Right ventricle myocardium inferior (tissue), 1 donor: ENCODE measurements around the gene MRPL40. TPM values are rescaled to one million over a fixed set of nuclear protein-coding genes. Genes with fewer than 3 reads are reported as not detected.

Experiments
- ATAC-seq: fragments of 200-7000 bp; cut with Tn5 transposase; one replicate; pipeline ENCODE4 v1.9.1; 2020; ENCODE audit warnings: mild to moderate bottlenecking, moderate library complexity
- DNase-seq: peaks from one replicate; pipeline ENCODE4 v3.0.0; 2021; ENCODE audit errors: missing footprints
- intact Hi-C: fragments of 100-400 bp; cut with DNase I; formaldehyde crosslinking; loops from one replicate; pipeline ENCODE4 v1.11.0; 2022
- total RNA-seq: library from RNA; stranded (reverse); fragmentation: NEBNext Ultra II Directional; extraction: Animal tissue kit (Norgen Biotek cat#: 25700); gene quantifications from one replicate; pipeline ENCODE4 v1.2.1, GENCODE V29; 2021
- donor health status: DM: no; HTN: yes; CAD: no; lungs with severe emphysema.

Gene MRPL40
- total RNA-seq, 1 donor from 2014 or later: 60.4 TPM

GRCh38 chr22:19472233-19472632 lies 39.9 kb downstream of the MRPL40 start:
- intact Hi-C loops: no loop called here
- no peak for ATAC-seq
- DNase-seq: no peak

- intact Hi-C loops: no loop called here
- no peak for DNase-seq
- no peak for ATAC-seq
These were observed 41.2 kb downstream of the MRPL40 start for GRCh38 chr22:19473578-19473977.

GRCh38 chr22:19476023-19476422 lies 43.7 kb downstream of the MRPL40 start:
- DNase-seq (no peak), ATAC-seq (no peak)
- intact Hi-C loops: loop anchor here (5.0 kb wide), 2 partner anchors 184 to 354 kb away; partner anchors contain the start of genes CLTCL1 and DGCR2

GRCh38 chr22:19477321-19478044 lies 45.1 kb downstream of the MRPL40 start:
- intact Hi-C loops: loop anchor here (2.0 to 5.0 kb wide), 3 partner anchors 45 to 355 kb away; partner anchors contain the start of genes CLTCL1, DGCR2 and MRPL40
- no peak for DNase-seq
- ATAC-seq: no peak

GRCh38 chr22:19478045-19478900 lies 45.9 kb downstream of the MRPL40 start:
- intact Hi-C loops: loop anchor here (2.0 to 5.0 kb wide), 3 partner anchors 45 to 356 kb away; partner anchors contain the start of genes CLTCL1, DGCR2 and MRPL40
- DNase-seq (no peak), ATAC-seq (no peak)

GRCh38 chr22:19478901-19479354 lies 46.6 kb downstream of the MRPL40 start, which contains the start of gene UFD1:
UFD1 (minus strand) TSS chr22:19479193; CDS start chr22:19479085, 108 bp downstream.
- DNase-seq: peak; percentile 93
- peak; percentile 82 for ATAC-seq
- intact Hi-C loops: loop anchor here (2.0 to 5.0 kb wide), 3 partner anchors 46 to 357 kb away; partner anchors contain the start of genes CLTCL1, DGCR2 and MRPL40

GRCh38 chr22:19479355-19480172 lies 47.2 kb downstream of the MRPL40 start, which contains the start of gene CDC45:
CDC45 (plus strand) TSS chr22:19479920; CDS start chr22:19479969, 49 bp downstream.
- DNase-seq (peak; percentile 97), ATAC-seq (peak; percentile 97)
- intact Hi-C loops: loop anchor here (2.0 to 5.0 kb wide), 3 partner anchors 47 to 357 kb away; partner anchors contain the start of genes CLTCL1, DGCR2 and MRPL40

GRCh38 chr22:19480173-19480568 lies 47.8 kb downstream of the MRPL40 start:
- ATAC-seq: no peak
- intact Hi-C loops: no loop called here
- DNase-seq: no peak

- DNase-seq (no peak), ATAC-seq (no peak)
- intact Hi-C loops: no loop called here
These were observed 48.4 kb downstream of the MRPL40 start for GRCh38 chr22:19480789-19481188.

GRCh38 chr22:19482297-19482696 lies 50.0 kb downstream of the MRPL40 start:
- no peak for DNase-seq
- ATAC-seq: no peak
- intact Hi-C loops: no loop called here

GRCh38 chr22:19483481-19484244 lies 51.3 kb downstream of the MRPL40 start:
- ATAC-seq (no peak), DNase-seq (no peak)
- intact Hi-C loops: no loop called here

Other genes starting within 250 kb of the MRPL40 start
- 8.3 TPM for gene CLTCL1, start 140.8 kb upstream of the MRPL40 start, total RNA-seq
- 17.4 TPM for gene HIRA, start 812 bp upstream of the MRPL40 start, total RNA-seq
- 63.3 TPM for gene C22orf39, start 15.2 kb downstream of the MRPL40 start, total RNA-seq
- gene UFD1, start 46.6 kb downstream of the MRPL40 start, total RNA-seq: 45.8 TPM
- gene CDC45, start 47.4 kb downstream of the MRPL40 start, total RNA-seq: 0.76 TPM
- 29.9 TPM for gene CLDN5, start 91.9 kb downstream of the MRPL40 start, total RNA-seq